ENCODE results near the gene OAF.

OAF gene

GRCh38 chr11:120223793-120224192, 13.0 kb downstream of the OAF start:
- Mint-ChIP-seq H3K4me1 (peaks cover 9% of the 10 kb centered on the region), H3K27ac (ENCODE audit: low read depth) (no peak overlapping the region), H3K9me3 (no peaks in the 10 kb centered on the region), H3K27me3 (peaks cover 30% of the 10 kb centered on the region), H3K4me3 (no peak overlapping the region), H3K36me3 (ENCODE audit: insufficient read depth) (peaks cover 3% of the 10 kb centered on the region)
- ATAC-seq (replicated peaks; ENCODE audit: extremely low read depth, poor library complexity, severe bottlenecking), result no peak
- no peak for DNase-seq (ENCODE audit: low spot score in 2 of 2)

DNA sequence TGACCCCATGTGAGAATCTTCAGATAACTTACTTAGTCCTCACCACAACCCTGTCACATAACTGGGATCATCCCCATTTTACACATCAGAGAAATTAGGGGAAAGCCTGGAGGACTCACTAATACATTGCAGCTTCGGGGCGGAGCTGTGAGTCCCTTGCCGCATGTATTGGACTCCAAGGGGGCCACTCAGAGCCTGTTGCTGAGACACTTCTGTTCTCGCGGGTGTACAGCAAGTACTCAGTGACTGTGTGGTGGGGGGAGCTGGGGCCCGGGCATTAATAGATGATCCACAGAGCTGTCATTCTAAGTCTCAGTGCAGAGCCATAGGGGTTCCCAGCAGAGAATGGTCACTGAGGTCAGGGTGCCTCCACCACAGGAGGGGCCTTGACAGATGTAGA, 13.5 kb downstream of the OAF start:
- Mint-ChIP-seq H3K36me3 (ENCODE audit: insufficient read depth) (peaks cover 3% of the 10 kb centered on the region), H3K4me3 (no peak overlapping the region), H3K9me3 (no peaks in the 10 kb centered on the region), H3K27me3 (peaks cover 30% of the 10 kb centered on the region), H3K27ac (ENCODE audit: low read depth) (no peak overlapping the region), H3K4me1 (peaks cover 9% of the 10 kb centered on the region)
- ATAC-seq (replicated peaks; ENCODE audit: extremely low read depth, poor library complexity, severe bottlenecking) (no peak), DNase-seq (ENCODE audit: low spot score in 2 of 2) (no peak)

DNA sequence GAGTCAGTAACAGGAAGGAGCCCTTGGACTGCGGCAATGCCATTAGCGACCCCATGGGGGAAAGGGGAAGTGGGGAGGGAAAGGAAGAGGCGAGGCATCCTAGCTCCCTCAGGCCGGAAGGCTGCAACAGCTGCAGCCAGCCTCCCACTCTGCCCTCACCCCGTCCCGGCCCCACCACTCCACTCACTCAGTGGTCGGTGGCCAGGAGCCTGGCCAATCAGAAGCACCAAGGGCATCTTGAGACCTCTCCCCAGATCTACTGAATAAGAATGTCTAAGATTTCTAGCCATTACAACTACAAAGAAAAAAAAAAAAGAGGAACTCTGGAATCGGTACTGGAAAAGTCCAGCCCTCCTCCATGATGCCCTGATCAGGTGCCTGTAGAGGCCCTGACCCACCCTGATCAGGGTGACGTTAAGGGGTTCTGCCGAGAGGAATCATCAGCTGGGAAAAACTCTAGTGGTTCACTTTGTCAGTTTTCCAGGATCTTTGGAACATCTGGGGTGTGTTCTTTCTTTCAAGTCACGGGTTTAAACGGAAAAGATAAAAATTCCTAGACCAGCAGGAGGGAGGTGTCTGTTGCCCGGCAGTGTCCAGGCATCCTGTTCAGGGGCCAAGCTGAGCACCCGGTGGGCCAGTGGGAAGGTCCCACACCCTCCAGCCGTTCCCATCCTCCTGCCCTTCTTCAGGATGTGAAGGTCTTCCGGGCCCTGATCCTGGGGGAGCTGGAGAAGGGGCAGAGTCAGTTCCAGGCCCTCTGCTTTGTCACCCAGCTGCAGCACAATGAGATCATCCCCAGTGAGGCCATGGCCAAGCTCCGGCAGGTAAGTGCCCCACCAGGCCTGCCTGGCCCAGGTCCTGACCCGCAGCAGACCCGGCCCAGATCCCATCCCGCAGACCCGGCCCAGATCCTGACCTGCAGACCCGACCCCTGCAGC, 14.4 kb downstream of the OAF start:
- H3K4me1 Mint-ChIP-seq, result peaks cover 9% of the 10 kb centered on the region
- H3K9me3 Mint-ChIP-seq, result no peaks in the 10 kb centered on the region
- ATAC-seq (replicated peaks; ENCODE audit: extremely low read depth, poor library complexity, severe bottlenecking), result no peak
- peaks cover 39% of the 10 kb centered on the region for H3K27me3 Mint-ChIP-seq
- H3K27ac Mint-ChIP-seq (ENCODE audit: low read depth), result no peak overlapping the region
- peaks cover 3% of the 10 kb centered on the region for H3K36me3 Mint-ChIP-seq (ENCODE audit: insufficient read depth)
- H3K4me3 Mint-ChIP-seq, result no peak overlapping the region
- no peak for DNase-seq (ENCODE audit: low spot score in 2 of 2)

GRCh38 chr11:120226242-120226641, 15.4 kb downstream of the OAF start:
- DNase-seq (ENCODE audit: low spot score in 2 of 2) (no peak), ATAC-seq (replicated peaks; ENCODE audit: extremely low read depth, poor library complexity, severe bottlenecking) (no peak)
- Mint-ChIP-seq H3K4me3 (no peak overlapping the region), H3K36me3 (ENCODE audit: insufficient read depth) (peaks cover 3% of the 10 kb centered on the region), H3K27me3 (peaks cover 45% of the 10 kb centered on the region), H3K4me1 (peaks cover 9% of the 10 kb centered on the region), H3K27ac (ENCODE audit: low read depth) (no peak overlapping the region), H3K9me3 (no peaks in the 10 kb centered on the region)

GRCh38 chr11:120226714-120227113, 15.9 kb downstream of the OAF start:
- Mint-ChIP-seq H3K4me1 (peaks cover 9% of the 10 kb centered on the region), H3K36me3 (ENCODE audit: insufficient read depth) (peaks cover 3% of the 10 kb centered on the region), H3K27me3 (peaks cover 45% of the 10 kb centered on the region), H3K27ac (ENCODE audit: low read depth) (no peak overlapping the region), H3K9me3 (no peaks in the 10 kb centered on the region), H3K4me3 (no peak overlapping the region)
- ATAC-seq (replicated peaks; ENCODE audit: extremely low read depth, poor library complexity, severe bottlenecking) (no peak), DNase-seq (ENCODE audit: low spot score in 2 of 2) (no peak)

- no peak for DNase-seq (ENCODE audit: low spot score in 2 of 2)
- Mint-ChIP-seq H3K4me3 (no peak overlapping the region), H3K4me1 (peaks cover 9% of the 10 kb centered on the region), H3K27ac (ENCODE audit: low read depth) (no peak overlapping the region), H3K9me3 (no peaks in the 10 kb centered on the region), H3K36me3 (ENCODE audit: insufficient read depth) (peaks cover 3% of the 10 kb centered on the region), H3K27me3 (peaks cover 45% of the 10 kb centered on the region)
- no peak for ATAC-seq (replicated peaks; ENCODE audit: extremely low read depth, poor library complexity, severe bottlenecking)
Measured at GRCh38 chr11:120227228-120227852, 16.5 kb downstream of the OAF start.

DNA sequence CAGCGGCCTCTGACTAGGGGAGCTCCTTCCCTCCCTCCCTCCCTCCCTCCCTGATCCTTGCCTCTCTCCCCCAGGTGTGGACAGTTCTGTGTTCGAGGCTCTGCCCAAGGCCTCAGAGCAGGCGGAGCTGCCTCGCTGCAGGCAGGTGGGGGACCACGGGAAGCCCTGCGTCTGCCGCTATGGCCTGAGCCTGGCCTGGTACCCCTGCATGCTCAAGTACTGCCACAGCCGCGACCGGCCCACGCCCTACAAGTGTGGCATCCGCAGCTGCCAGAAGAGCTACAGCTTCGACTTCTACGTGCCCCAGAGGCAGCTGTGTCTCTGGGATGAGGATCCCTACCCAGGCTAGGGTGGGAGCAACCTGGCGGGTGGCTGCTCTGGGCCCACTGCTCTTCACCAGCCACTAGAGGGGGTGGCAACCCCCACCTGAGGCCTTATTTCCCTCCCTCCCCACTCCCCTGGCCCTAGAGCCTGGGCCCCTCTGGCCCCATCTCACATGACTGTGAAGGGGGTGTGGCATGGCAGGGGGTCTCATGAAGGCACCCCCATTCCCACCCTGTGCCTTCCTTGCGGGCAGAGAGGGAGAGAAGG, 18.1 kb downstream of the OAF start:
- peaks cover 3% of the 10 kb centered on the region for H3K36me3 Mint-ChIP-seq (ENCODE audit: insufficient read depth)
- no peak overlapping the region for H3K27ac Mint-ChIP-seq (ENCODE audit: low read depth)
- no peak overlapping the region for H3K4me3 Mint-ChIP-seq
- ATAC-seq (replicated peaks; ENCODE audit: extremely low read depth, poor library complexity, severe bottlenecking) (no peak), DNase-seq (ENCODE audit: low spot score in 2 of 2) (no peak)
- H3K27me3 Mint-ChIP-seq, result peaks cover 46% of the 10 kb centered on the region
- no peaks in the 10 kb centered on the region for H3K9me3 Mint-ChIP-seq
- H3K4me1 Mint-ChIP-seq, result peaks cover 9% of the 10 kb centered on the region

DNA sequence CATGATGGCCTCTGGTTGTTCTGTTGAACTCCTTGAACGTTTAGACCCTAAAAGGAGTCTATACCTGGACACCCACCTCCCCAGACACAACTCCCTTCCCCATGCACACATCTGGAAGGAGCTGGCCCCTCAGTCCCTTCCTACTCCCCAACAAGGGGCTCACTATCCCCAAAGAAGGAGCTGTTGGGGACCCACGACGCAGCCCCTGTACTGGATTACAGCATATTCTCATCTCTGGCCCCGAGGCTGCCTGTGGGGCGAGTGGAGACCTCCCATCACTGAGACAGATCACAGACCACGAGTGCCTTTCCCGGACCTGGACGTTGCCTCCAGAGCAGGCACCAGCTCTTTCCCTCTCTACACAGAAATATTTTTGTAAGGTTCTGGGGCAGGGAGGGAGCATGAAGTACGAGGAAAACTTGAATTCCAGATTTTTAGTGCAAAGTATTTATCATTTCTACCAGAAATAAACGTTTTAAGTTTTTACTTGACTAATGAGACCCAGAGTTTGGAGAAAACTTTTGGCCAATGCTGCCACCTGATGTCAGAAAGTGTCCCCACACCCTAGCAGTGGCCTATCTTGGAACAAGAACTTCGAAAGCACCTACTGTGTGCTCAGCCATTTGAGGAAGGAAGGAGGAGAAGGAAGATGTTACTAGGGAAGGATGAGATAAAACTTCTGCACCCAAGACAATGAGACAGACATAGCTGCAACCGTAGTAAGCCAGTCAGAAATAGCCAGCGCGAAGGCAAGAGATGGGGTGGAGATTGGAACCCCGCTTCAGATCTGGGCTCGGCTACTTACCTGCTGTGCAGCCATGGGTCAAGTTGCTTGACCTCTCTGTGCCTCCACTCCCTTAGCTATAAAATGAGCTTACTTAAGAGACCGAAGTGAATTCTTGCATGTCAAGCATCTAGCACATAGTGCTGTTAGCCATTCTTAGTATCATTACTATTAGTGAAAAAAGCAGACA, 18.9 kb downstream of the OAF start:
- Mint-ChIP-seq H3K9me3 (no peaks in the 10 kb centered on the region), H3K4me1 (peaks cover 5% of the 10 kb centered on the region), H3K4me3 (no peak overlapping the region), H3K27ac (ENCODE audit: low read depth) (peak overlapping the region; percentile 35), H3K27me3 (peaks cover 46% of the 10 kb centered on the region), H3K36me3 (ENCODE audit: insufficient read depth) (peaks cover 3% of the 10 kb centered on the region)
- no peak for ATAC-seq (replicated peaks; ENCODE audit: extremely low read depth, poor library complexity, severe bottlenecking)
- no peak for DNase-seq (ENCODE audit: low spot score in 2 of 2)

- no peak for ATAC-seq (replicated peaks; ENCODE audit: extremely low read depth, poor library complexity, severe bottlenecking)
- peaks cover 3% of the 10 kb centered on the region for H3K36me3 Mint-ChIP-seq (ENCODE audit: insufficient read depth)
- H3K9me3 Mint-ChIP-seq, result no peaks in the 10 kb centered on the region
- H3K27ac Mint-ChIP-seq (ENCODE audit: low read depth), result no peak overlapping the region
- peaks cover 41% of the 10 kb centered on the region for H3K27me3 Mint-ChIP-seq
- no peak overlapping the region for H3K4me3 Mint-ChIP-seq
- H3K4me1 Mint-ChIP-seq, result no peaks in the 10 kb centered on the region
- no peak for DNase-seq (ENCODE audit: low spot score in 2 of 2)
Measured at GRCh38 chr11:120230433-120231071, 19.7 kb downstream of the OAF start.

DNA sequence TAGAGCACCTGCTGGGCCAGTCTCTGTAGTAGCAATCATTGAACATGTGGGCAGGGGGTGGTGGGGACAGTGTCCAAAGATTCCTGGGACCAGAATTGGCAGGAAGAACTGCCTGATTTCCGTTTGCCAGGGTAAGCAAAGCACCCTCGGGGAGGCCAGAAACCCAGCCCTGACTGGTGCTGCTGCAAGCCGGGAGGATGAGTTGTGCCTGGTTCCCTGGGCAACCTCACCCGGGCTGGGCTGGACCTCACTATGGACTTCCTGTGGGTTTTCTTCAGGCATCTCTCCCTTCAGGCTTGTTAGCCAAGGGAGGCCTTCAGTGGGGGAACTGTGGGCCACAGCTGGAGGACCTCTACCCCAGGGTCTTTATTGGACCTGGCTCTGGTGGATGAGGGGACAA, 21.1 kb downstream of the OAF start:
- no peaks in the 10 kb centered on the region for H3K9me3 Mint-ChIP-seq
- ATAC-seq (replicated peaks; ENCODE audit: extremely low read depth, poor library complexity, severe bottlenecking) (no peak), DNase-seq (ENCODE audit: low spot score in 2 of 2) (no peak)
- H3K27ac Mint-ChIP-seq (ENCODE audit: low read depth), result no peak overlapping the region
- H3K4me1 Mint-ChIP-seq, result no peaks in the 10 kb centered on the region
- H3K36me3 Mint-ChIP-seq (ENCODE audit: insufficient read depth), result peaks cover 3% of the 10 kb centered on the region
- peaks cover 47% of the 10 kb centered on the region for H3K27me3 Mint-ChIP-seq
- H3K4me3 Mint-ChIP-seq, result no peak overlapping the region

- no peak for DNase-seq (ENCODE audit: low spot score in 2 of 2)
- no peak for ATAC-seq (replicated peaks; ENCODE audit: extremely low read depth, poor library complexity, severe bottlenecking)
- H3K27ac Mint-ChIP-seq (ENCODE audit: low read depth), result no peak overlapping the region
- H3K36me3 Mint-ChIP-seq (ENCODE audit: insufficient read depth), result no peaks in the 10 kb centered on the region
- H3K4me3 Mint-ChIP-seq, result no peak overlapping the region
- H3K4me1 Mint-ChIP-seq, result no peaks in the 10 kb centered on the region
- H3K27me3 Mint-ChIP-seq, result peaks cover 60% of the 10 kb centered on the region
- no peaks in the 10 kb centered on the region for H3K9me3 Mint-ChIP-seq
Measured at GRCh38 chr11:120233207-120233803, 22.5 kb downstream of the OAF start.
